ENCODE data around the gene BDKRB2.

Gene BDKRB2

GRCh38 chr14:96281486-96281885, 76.8 kb downstream of the BDKRB2 start:
- no peak overlapping the region for H3K4me3 ChIP-seq (ENCODE audit: low read depth, low read length)
- DNase-seq (ENCODE audit: low read depth), result no peak

- H3K4me3 ChIP-seq (ENCODE audit: low read depth, low read length), result no peak overlapping the region
- DNase-seq (ENCODE audit: low read depth), result no peak
Measured at GRCh38 chr14:96284008-96284407, 79.4 kb downstream of the BDKRB2 start.

- no peak for DNase-seq (ENCODE audit: low read depth)
- no peak overlapping the region for H3K4me3 ChIP-seq (ENCODE audit: low read depth, low read length)
Measured at GRCh38 chr14:96284430-96284829, 79.8 kb downstream of the BDKRB2 start.

- H3K4me3 ChIP-seq (ENCODE audit: low read depth, low read length), result no peak overlapping the region
- peak; percentile 43 for DNase-seq (ENCODE audit: low read depth)
Measured at GRCh38 chr14:96285667-96286066, 81.0 kb downstream of the BDKRB2 start.

- DNase-seq (ENCODE audit: low read depth), result no peak
- H3K4me3 ChIP-seq (ENCODE audit: low read depth, low read length), result no peak overlapping the region
Measured at GRCh38 chr14:96286251-96286650, 81.6 kb downstream of the BDKRB2 start.

GRCh38 chr14:96287856-96288255, 83.2 kb downstream of the BDKRB2 start:
- no peak for DNase-seq (ENCODE audit: low read depth)
- no peak overlapping the region for H3K4me3 ChIP-seq (ENCODE audit: low read depth, low read length)
